SK-N-SH (cell line): ENCODE measurements around the gene XIRP1. TPM values are rescaled to one million over a fixed set of nuclear protein-coding genes. Genes with fewer than 3 reads are reported as not detected.

ENCODE experiments used
- CTCF ChIA-PET: fragments of 300-600, 350-600 bp; formaldehyde crosslinking; extraction: SDS; loops from one replicate; lab custom pipeline; 2021; lab: Yijun Ruan, JAX
- POLR2A ChIA-PET: fragments of 350-600 bp; sonication (Branson Sonifier 250); formaldehyde crosslinking; extraction: SDS; loops from one replicate; lab custom pipeline; 2020; ENCODE audit warnings: antibody characterized with exemption, inconsistent platforms; lab: Yijun Ruan, JAX
- DNase-seq: peaks from one replicate; pipeline ENCODE4 v3.0.0; 2012
- H2AFZ ChIP-seq: fragments of 200-600 bp; sonication (generic); 2 replicates; pipeline ENCODE4 v1.8.1; 2016; ENCODE audit warnings: antibody characterized with exemption, mild to moderate bottlenecking, low read depth
- H3F3A ChIP-seq: fragments of 200-600 bp; sonication (generic); replicated peaks from 2 replicates; pipeline ENCODE3; 2016; ENCODE audit warnings: antibody characterized with exemption, mild to moderate bottlenecking; ENCODE audit not compliant: insufficient read depth
- H3K27ac ChIP-seq, 2 experiments: fragments of 200-500 bp in 1 of 2; fragments of 200-600 bp in 1 of 2; sonication (Bioruptor generic) in 1 of 2; sonication (generic), shearing (Covaris generic) in 1 of 2; 2 replicates each; pipeline versions ENCODE4 v1.5.1 to v1.6.1; 2014 to 2016; ENCODE audit warnings: low read depth in 2 of 2, inconsistent platforms in 1 of 2, low read length in 1 of 2, mild to moderate bottlenecking in 1 of 2, mixed read lengths in 1 of 2
- H3K27me3 ChIP-seq: fragments of 200-600 bp; sonication (generic), shearing (Covaris generic); 2 replicates; pipeline ENCODE4 v1.6.1; 2016; ENCODE audit warnings: mixed run types; ENCODE audit not compliant: insufficient read depth
- H3K36me3 ChIP-seq, 2 experiments: fragments of 200-500 bp in 1 of 2; fragments of 200-600 bp in 1 of 2; sonication (Bioruptor generic) in 1 of 2; sonication (generic) in 1 of 2; replicated peaks in 1 of 2; 2 replicates each; pipeline versions ENCODE3 to v1.5.1; 2014 to 2016; ENCODE audit warnings: low read length in 1 of 2, mild to moderate bottlenecking in 1 of 2; ENCODE audit not compliant: insufficient read depth in 2 of 2, control insufficient read depth in 1 of 2
- H3K4me1 ChIP-seq, 2 experiments: fragments of 200-500 bp in 1 of 2; fragments of 200-600 bp in 1 of 2; sonication (Bioruptor generic) in 1 of 2; sonication (generic), shearing (Covaris generic) in 1 of 2; 2 replicates each; pipeline versions ENCODE4 v1.5.1 to v1.6.1; 2014 to 2016; ENCODE audit warnings: low read depth in 1 of 2, low read length in 1 of 2, mixed run types in 1 of 2; ENCODE audit not compliant: insufficient read depth in 2 of 2, control insufficient read depth in 1 of 2
- H3K4me2 ChIP-seq: fragments of 200-600 bp; sonication (generic), shearing (Covaris generic); 2 replicates; pipeline ENCODE4 v1.6.1; 2017; ENCODE audit warnings: mixed run types
- H3K4me3 ChIP-seq, 2 experiments: fragments of 200-500 bp in 1 of 2; fragments of 200-600 bp in 1 of 2; sonication (Bioruptor generic) in 1 of 2; sonication (generic), shearing (Covaris generic) in 1 of 2; 2 replicates each; pipeline versions ENCODE4 v1.5.1 to v1.8.1; 2014 to 2016; ENCODE audit warnings: low read depth in 2 of 2, inconsistent platforms in 1 of 2, low read length in 1 of 2, mild to moderate bottlenecking in 1 of 2, mixed read lengths in 1 of 2, moderate library complexity in 1 of 2
- H3K79me2 ChIP-seq: fragments of 200-600 bp; sonication (generic); 2 replicates; pipeline ENCODE4 v1.8.1; 2017; ENCODE audit warnings: mild to moderate bottlenecking; ENCODE audit not compliant: insufficient read depth
- H3K9ac ChIP-seq: fragments of 200-600 bp; sonication (generic); 2 replicates; pipeline ENCODE4 v1.6.1; 2017; ENCODE audit warnings: mixed run types
- H3K9me2 ChIP-seq: fragments of 200-600 bp; sonication (generic); 2 replicates; pipeline ENCODE4 v1.6.1; 2017; ENCODE audit warnings: mixed run types
- H3K9me3 ChIP-seq: fragments of 200-600 bp; sonication (generic); 2 replicates; pipeline ENCODE4 v1.6.1; 2017; ENCODE audit warnings: mixed run types, mild to moderate bottlenecking, moderate library complexity
- H4K20me1 ChIP-seq: fragments of 200-600 bp; sonication (generic); 2 replicates; pipeline ENCODE4 v1.6.1; 2017; ENCODE audit warnings: mild to moderate bottlenecking, mixed run types; ENCODE audit not compliant: insufficient read depth
- CHD2 ChIP-seq: fragments of 150-350 bp; IDR thresholded peaks from 2 replicates; pipeline ENCODE4 v1.6.1; 2018; ENCODE audit warnings: low read length; ENCODE audit not compliant: partially characterized antibody
- CTCF ChIP-seq: fragments of 200-600 bp; sonication (generic); IDR thresholded peaks from 2 replicates; pipeline ENCODE4 v1.6.1; 2017; ENCODE audit warnings: antibody characterized with exemption, mild to moderate bottlenecking, moderate library complexity
- ELF1 ChIP-seq: IDR thresholded peaks from 2 replicates; pipeline ENCODE4 v1.4.0; 2012
- FOSL2 ChIP-seq: IDR thresholded peaks from 2 replicates; pipeline ENCODE4 v1.4.0; 2012; ENCODE audit warnings: low read depth, mild to moderate bottlenecking, moderate library complexity, borderline replicate concordance
- JUND ChIP-seq: IDR thresholded peaks from 2 replicates; pipeline ENCODE4 v1.4.0; 2012
- NRF1 ChIP-seq: IDR thresholded peaks from 2 replicates; pipeline ENCODE4 v1.6.1; 2012; ENCODE audit warnings: low read depth, mild to moderate bottlenecking, low read length
- POLR2AphosphoS5 ChIP-seq: IDR thresholded peaks from 2 replicates; pipeline ENCODE4 v1.6.1; 2012; ENCODE audit warnings: low read depth, low read length
- RAD21 ChIP-seq: IDR thresholded peaks from 2 replicates; pipeline ENCODE4 v1.6.1; 2012; ENCODE audit warnings: mild to moderate bottlenecking, low read length
- RFX5 ChIP-seq: IDR thresholded peaks from 2 replicates; pipeline ENCODE4 v1.6.1; 2012; ENCODE audit warnings: mild to moderate bottlenecking, improper control_type of control experiment, low read length
- RXRA ChIP-seq: IDR thresholded peaks from 2 replicates; pipeline ENCODE4 v1.4.0; 2012; ENCODE audit warnings: low read depth, mild to moderate bottlenecking, borderline replicate concordance
- SIN3A ChIP-seq: IDR thresholded peaks from 2 replicates; pipeline ENCODE4 v1.6.1; 2012; ENCODE audit warnings: low read depth, mild to moderate bottlenecking, low read length, moderate library complexity, borderline replicate concordance
- SMC3 ChIP-seq: IDR thresholded peaks from 2 replicates; pipeline ENCODE4 v1.6.1; 2012; ENCODE audit warnings: low read depth, low read length, improper control_type of control experiment
- TAF1 ChIP-seq: IDR thresholded peaks from 2 replicates; pipeline ENCODE4 v1.6.1; 2012; ENCODE audit warnings: low read depth, mild to moderate bottlenecking, low read length, moderate library complexity, borderline replicate concordance
- TCF12 ChIP-seq: IDR thresholded peaks from 2 replicates; pipeline ENCODE4 v1.4.0; 2012
- USF2 ChIP-seq: fragments of 150-350 bp; IDR thresholded peaks from 2 replicates; pipeline ENCODE4 v1.6.1; 2017; ENCODE audit warnings: antibody characterized with exemption, low read length, low read depth, borderline replicate concordance
- WGBS: methylation state at CpG from one replicate; pipeline ENCODE4 v1.1.6; 2017; ENCODE audit warnings: low lambda C conversion rate; 5-methylcytosine and 5-hydroxymethylcytosine counted together
- polyA plus RNA-seq, 3 experiments: library from polyadenylated mRNA; depleted of rRNA; stranded (reverse); fragments of >200 nt; gene quantifications; 2 replicates each; pipeline ENCODE4 v1.2.3, GENCODE V29; 2012
- TF ChIP-seq, protein P1 (sequence below): IDR thresholded peaks from 2 replicates; pipeline ENCODE4 v1.4.0; 2012; ENCODE audit warnings: low read depth, borderline replicate concordance
- TF ChIP-seq, protein P2 (sequence below): IDR thresholded peaks from 2 replicates; pipeline ENCODE4 v1.4.0; 2012; ENCODE audit warnings: low read depth, borderline replicate concordance

The XIRP1 gene
- polyA plus RNA-seq, 1 of the 3 experiments (the other 2 are of a cell fraction), result not detected

GRCh38 chr3:39208463-39209055 is 16.2 kb upstream of the XIRP1 start:
- no peaks in the 10 kb centered on the region for H3F3A ChIP-seq
- H3K4me1 ChIP-seq, result no peaks in the 10 kb centered on the region
- no peaks in the 10 kb centered on the region for H3K36me3 ChIP-seq
- H3K9me3 ChIP-seq, result no peaks in the 10 kb centered on the region
- H3K27ac ChIP-seq, result no peak overlapping the region
- H3K4me2 ChIP-seq, result no peak overlapping the region
- 37% methylated on average over 7 of the region's 7 CpGs for WGBS
- TF ChIP-seq RAD21, result peak; percentile 56
- TF ChIP-seq RFX5, result no peak
- no peak for TF ChIP-seq CHD2
- peak; percentile 61 for TF ChIP-seq CTCF
- TF ChIP-seq SMC3, result peak; percentile 50
- no peaks in the 10 kb centered on the region for H3K9me2 ChIP-seq
- ChIA-PET CTCF (interaction anchor here (1.0 to 1.7 kb wide), 6 partner anchors 12 to 83 kb away, joined by 3 to 9 read pairs (median 4); no protein-coding TSS in a partner anchor), POLR2A (no interaction called here)
- peaks cover 13% of the 10 kb centered on the region; the same call in 1 of the 2 replicates for H3K27me3 ChIP-seq
- H4K20me1 ChIP-seq, result no peaks in the 10 kb centered on the region
- H3K9ac ChIP-seq, result no peak overlapping the region
- H3K4me3 ChIP-seq, result no peak overlapping the region
- H2AFZ ChIP-seq, result no peak overlapping the region; the same call in 1 of the 2 replicates
- no peaks in the 10 kb centered on the region for H3K79me2 ChIP-seq
- DNase-seq, result peak; percentile 38

GRCh38 chr3:39207361-39208186 is 15.2 kb upstream of the XIRP1 start:
- Histone ChIP-seq H2AFZ (no peak overlapping the region; the same call in none of the 2 replicates), H3K79me2 (no peaks in the 10 kb centered on the region), H3K4me2 (no peak overlapping the region), H3K27me3 (peaks cover 18% of the 10 kb centered on the region; the same call in 1 of the 2 replicates), H3K4me3 (no peak overlapping the region), H3K27ac (no peak overlapping the region), H3K9me2 (no peaks in the 10 kb centered on the region), H3K36me3 (no peaks in the 10 kb centered on the region), H3K9ac (no peak overlapping the region), H3K9me3 (no peaks in the 10 kb centered on the region), H4K20me1 (no peaks in the 10 kb centered on the region), H3F3A (no peaks in the 10 kb centered on the region), H3K4me1 (no peaks in the 10 kb centered on the region)
- ChIA-PET POLR2A (interaction anchor here (0.6 kb wide), 1 partner anchor 72 kb away, joined by 4 read pairs; the partner anchor contains the start of gene CX3CR1), CTCF (interaction anchor here (0.9 to 1.7 kb wide), 8 partner anchors 11 to 84 kb away, joined by 3 to 9 read pairs (median 3); no protein-coding TSS in a partner anchor)
- TF ChIP-seq RXRA, result no peak
- TF ChIP-seq, protein P1, sequence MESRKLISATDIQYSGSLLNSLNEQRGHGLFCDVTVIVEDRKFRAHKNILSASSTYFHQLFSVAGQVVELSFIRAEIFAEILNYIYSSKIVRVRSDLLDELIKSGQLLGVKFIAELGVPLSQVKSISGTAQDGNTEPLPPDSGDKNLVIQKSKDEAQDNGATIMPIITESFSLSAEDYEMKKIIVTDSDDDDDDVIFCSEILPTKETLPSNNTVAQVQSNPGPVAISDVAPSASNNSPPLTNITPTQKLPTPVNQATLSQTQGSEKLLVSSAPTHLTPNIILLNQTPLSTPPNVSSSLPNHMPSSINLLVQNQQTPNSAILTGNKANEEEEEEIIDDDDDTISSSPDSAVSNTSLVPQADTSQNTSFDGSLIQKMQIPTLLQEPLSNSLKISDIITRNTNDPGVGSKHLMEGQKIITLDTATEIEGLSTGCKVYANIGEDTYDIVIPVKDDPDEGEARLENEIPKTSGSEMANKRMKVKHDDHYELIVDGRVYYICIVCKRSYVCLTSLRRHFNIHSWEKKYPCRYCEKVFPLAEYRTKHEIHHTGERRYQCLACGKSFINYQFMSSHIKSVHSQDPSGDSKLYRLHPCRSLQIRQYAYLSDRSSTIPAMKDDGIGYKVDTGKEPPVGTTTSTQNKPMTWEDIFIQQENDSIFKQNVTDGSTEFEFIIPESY, result no peak
- TF ChIP-seq TCF12, result no peak
- no peak for TF ChIP-seq SMC3
- no peak for TF ChIP-seq FOSL2
- TF ChIP-seq SIN3A, result no peak
- TF ChIP-seq CTCF, result no peak
- TF ChIP-seq RFX5, result no peak
- no peak for TF ChIP-seq NRF1
- no peak for TF ChIP-seq TAF1
- TF ChIP-seq ELF1, result no peak
- TF ChIP-seq, protein P2, sequence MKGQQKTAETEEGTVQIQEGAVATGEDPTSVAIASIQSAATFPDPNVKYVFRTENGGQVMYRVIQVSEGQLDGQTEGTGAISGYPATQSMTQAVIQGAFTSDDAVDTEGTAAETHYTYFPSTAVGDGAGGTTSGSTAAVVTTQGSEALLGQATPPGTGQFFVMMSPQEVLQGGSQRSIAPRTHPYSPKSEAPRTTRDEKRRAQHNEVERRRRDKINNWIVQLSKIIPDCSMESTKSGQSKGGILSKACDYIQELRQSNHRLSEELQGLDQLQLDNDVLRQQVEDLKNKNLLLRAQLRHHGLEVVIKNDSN, result no peak
- TF ChIP-seq JUND, result no peak
- no peak for TF ChIP-seq POLR2AphosphoS5
- TF ChIP-seq USF2, result no peak
- no peak for DNase-seq
- 31% methylated on average over 5 of the region's 5 CpGs for WGBS
